NOMO-1 treated with dmso at 0.1 percent for 144 hours (cell line): ENCODE measurements around the gene DDX19B.
"Not testable (repeated sequence)": the region's sequence is repeated elsewhere in the genome, so short reads cannot be mapped to it uniquely, and the experiment has no call there.

Experiments
- DNase-seq: peaks from one replicate; lab custom pipeline; 2025; ENCODE audit not compliant: unreplicated experiment; lab: John Stamatoyannopoulos, UW

The DDX19B gene

GRCh38 chr16:70287304-70287971, 11.5 kb upstream of the DDX19B start:
- DNase-seq = not testable (repeated sequence)

- peak; percentile 94 for DNase-seq
These were observed 9.5 kb upstream of the DDX19B start, which contains the start of gene AARS1 for GRCh38 chr16:70289229-70290094. AARS1 (minus strand) TSS chr16:70289506; CDS start chr16:70282763, 6,743 bp downstream.

GRCh38 chr16:70290949-70291519, 8.0 kb upstream of the DDX19B start:
- DNase-seq = no peak

GRCh38 chr16:70292148-70292547, 6.8 kb upstream of the DDX19B start:
- not testable (repeated sequence) for DNase-seq

GRCh38 chr16:70294385-70295025, 4.5 kb upstream of the DDX19B start:
- DNase-seq = no peak

GRCh38 chr16:70295634-70296033, 3.4 kb upstream of the DDX19B start:
- no peak for DNase-seq

GRCh38 chr16:70301121-70301520, 2.1 kb downstream of the DDX19B start:
- DNase-seq = no peak

GRCh38 chr16:70302745-70303144, 3.8 kb downstream of the DDX19B start:
- no peak for DNase-seq

GRCh38 chr16:70304892-70305448, 6.0 kb downstream of the DDX19B start:
- DNase-seq = no peak

GRCh38 chr16:70306880-70307279, 7.9 kb downstream of the DDX19B start:
- no peak for DNase-seq

GRCh38 chr16:70307726-70308125, 8.7 kb downstream of the DDX19B start:
- not testable (repeated sequence) for DNase-seq

GRCh38 chr16:70320121-70320520, 21.1 kb downstream of the DDX19B start:
- no peak for DNase-seq

- no peak for DNase-seq
These were observed 26.2 kb downstream of the DDX19B start for GRCh38 chr16:70324998-70325747.

- DNase-seq = no peak
These were observed 32.1 kb downstream of the DDX19B start for GRCh38 chr16:70331091-70331490.

GRCh38 chr16:70331588-70332358, 32.8 kb downstream of the DDX19B start:
- DNase-seq = no peak

GRCh38 chr16:70332728-70333127, 33.7 kb downstream of the DDX19B start:
- DNase-seq = not testable (repeated sequence)

- no peak for DNase-seq
These were observed 38.8 kb downstream of the DDX19B start for GRCh38 chr16:70337814-70338213.

- no peak for DNase-seq
These were observed 42.6 kb downstream of the DDX19B start for GRCh38 chr16:70341600-70341999.

- no peak for DNase-seq
These were observed 43.0 kb downstream of the DDX19B start for GRCh38 chr16:70342016-70342415.

GRCh38 chr16:70345840-70346239, 46.9 kb downstream of the DDX19B start:
- no peak for DNase-seq
